SU-DHL-6 (cell line): ENCODE results near the gene TRPT1.

Experiments
- H2AFZ ChIP-seq: fragments of 200-600 bp; sonication (generic); 2 replicates; pipeline ENCODE4 v1.6.1; 2014; ENCODE audit warnings: low read depth, mild to moderate bottlenecking, moderate library complexity, mixed read lengths, antibody characterized with exemption, low read length; ENCODE audit not compliant: severe bottlenecking
- H3F3A ChIP-seq: fragments of 200-600 bp; shearing (Covaris generic); 2 replicates; pipeline ENCODE4 v1.6.0; 2016; ENCODE audit warnings: antibody characterized with exemption, mild to moderate bottlenecking; ENCODE audit not compliant: insufficient read depth
- H3K27ac ChIP-seq: fragments of 200-600 bp; sonication (generic); 2 replicates; pipeline ENCODE4 v1.5.1; 2016; ENCODE audit warnings: low read depth, mild to moderate bottlenecking, low read length, moderate library complexity, mixed read lengths
- H3K27me3 ChIP-seq: fragments of 200-600 bp; sonication (generic), shearing (Covaris generic); 2 replicates; pipeline ENCODE4 v1.6.0; 2014; ENCODE audit warnings: mild to moderate bottlenecking, low read length
- H3K36me3 ChIP-seq: fragments of 200-600 bp; sonication (generic); 2 replicates; pipeline ENCODE4 v1.6.1; 2014; ENCODE audit warnings: mild to moderate bottlenecking, low read length, mixed read lengths
- H3K4me2 ChIP-seq: fragments of 300-600, 200-600 bp; shearing (Covaris generic), sonication (generic); 2 replicates; pipeline ENCODE4 v1.6.0; 2014; ENCODE audit warnings: low read length, low read depth, mild to moderate bottlenecking; ENCODE audit not compliant: poor library complexity, severe bottlenecking
- H3K4me3 ChIP-seq: fragments of 200-600 bp; sonication (generic); 2 replicates; pipeline ENCODE4 v1.5.1; 2014; ENCODE audit warnings: antibody characterized with exemption, low read length, mild to moderate bottlenecking, mixed read lengths; ENCODE audit not compliant: insufficient read depth, poor library complexity, severe bottlenecking
- H3K79me2 ChIP-seq: fragments of 200-600 bp; sonication (generic); 2 replicates; pipeline ENCODE4 v1.6.1; 2014; ENCODE audit warnings: mild to moderate bottlenecking, low read length, moderate library complexity; ENCODE audit not compliant: insufficient read depth
- H3K9ac ChIP-seq: fragments of 200-600 bp; sonication (generic); 2 replicates; pipeline ENCODE4 v1.7.0; 2014; ENCODE audit warnings: mild to moderate bottlenecking, low read length
- H3K9me2 ChIP-seq: fragments of 200-600 bp; sonication (generic); replicated peaks from 2 replicates; pipeline ENCODE4 v1.6.1; 2014; ENCODE audit warnings: low read length; ENCODE audit not compliant: insufficient read depth
- H3K9me3 ChIP-seq: fragments of 200-600 bp; sonication (generic); 2 replicates; pipeline ENCODE4 v1.6.1; 2014; ENCODE audit warnings: low read length, mixed read lengths; ENCODE audit not compliant: insufficient read depth
- H4K20me1 ChIP-seq: fragments of 200-600 bp; sonication (generic); 2 replicates; pipeline ENCODE4 v1.6.1; 2014; ENCODE audit warnings: low read depth, mild to moderate bottlenecking, antibody characterized with exemption, low read length, moderate library complexity, mixed read lengths
- CTCF ChIP-seq: fragments of 200-600 bp; sonication (generic); IDR thresholded peaks from one replicate; pipeline ENCODE4 v1.5.1; 2017; ENCODE audit warnings: antibody characterized with exemption, mild to moderate bottlenecking, low read length, moderate library complexity; ENCODE audit not compliant: insufficient read depth, poor library complexity, severe bottlenecking
- EZH2phosphoT487 ChIP-seq: fragments of 200-600 bp; sonication (generic), shearing (Covaris generic); conservative IDR thresholded peaks from 2 replicates; pipeline ENCODE4 v1.6.1; 2018; ENCODE audit warnings: mild to moderate bottlenecking, antibody characterized with exemption, low read length, moderate library complexity, mixed read lengths

TRPT1 gene

GRCh38 chr11:64198511-64198910 lies 27.5 kb downstream of the TRPT1 start:
- no peak for TF ChIP-seq CTCF
- TF ChIP-seq EZH2phosphoT487 = no peak
- no peak overlapping the region for H3K4me3 ChIP-seq
- no peak overlapping the region for H3K4me2 ChIP-seq
- H3K36me3 ChIP-seq = peaks cover 29% of the 10 kb centered on the region
- no peak overlapping the region for H3K27ac ChIP-seq
- no peak overlapping the region for H2AFZ ChIP-seq
- H3K9me3 ChIP-seq = no peaks in the 10 kb centered on the region
- no peaks in the 10 kb centered on the region for H3K9me2 ChIP-seq
- 0 out of 2 replicates have a peak, but pooled peaks cover under 1% of the 10 kb centered on the region for H3F3A ChIP-seq
- H3K9ac ChIP-seq = no peak overlapping the region
- peaks cover 11% of the 10 kb centered on the region; the same call in 1 of the 2 replicates for H3K79me2 ChIP-seq
- H3K27me3 ChIP-seq = no peaks in the 10 kb centered on the region
- H4K20me1 ChIP-seq = no peaks in the 10 kb centered on the region

GRCh38 chr11:64196626-64197025 lies 29.4 kb downstream of the TRPT1 start:
- no peaks in the 10 kb centered on the region for H3K9me3 ChIP-seq
- H3K36me3 ChIP-seq = peaks cover 32% of the 10 kb centered on the region
- H3K4me3 ChIP-seq = no peak overlapping the region
- no peaks in the 10 kb centered on the region for H4K20me1 ChIP-seq
- TF ChIP-seq EZH2phosphoT487 (no peak), CTCF (no peak)
- peaks cover 11% of the 10 kb centered on the region for H3K79me2 ChIP-seq
- H3K9ac ChIP-seq = no peak overlapping the region
- no peak overlapping the region for H3K4me2 ChIP-seq
- no peak overlapping the region for H3K27ac ChIP-seq
- no peak overlapping the region for H2AFZ ChIP-seq
- H3K27me3 ChIP-seq = no peaks in the 10 kb centered on the region
- no peaks in the 10 kb centered on the region for H3F3A ChIP-seq
- H3K9me2 ChIP-seq = no peaks in the 10 kb centered on the region

DNA sequence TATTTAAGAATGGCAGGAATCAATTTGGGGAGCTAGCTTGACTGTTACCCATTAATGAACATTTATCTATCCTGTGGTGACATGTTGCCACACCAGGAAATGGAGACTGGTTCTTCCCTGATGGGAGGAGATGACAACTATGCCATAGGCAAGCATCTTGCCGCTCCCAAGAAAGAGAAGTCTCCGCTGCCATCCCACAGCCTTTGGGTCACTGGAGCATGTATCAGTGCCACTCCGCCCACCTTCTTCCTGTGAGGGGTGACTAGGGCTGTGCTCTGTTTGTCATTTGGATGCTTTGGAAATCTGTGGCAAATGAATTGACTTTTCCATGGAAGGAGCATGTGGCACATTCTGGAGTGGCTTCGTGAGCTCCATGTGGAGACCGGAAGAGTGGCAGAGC lies 33.6 kb downstream of the TRPT1 start:
- TF ChIP-seq EZH2phosphoT487 = no peak
- no peak for TF ChIP-seq CTCF
- Histone ChIP-seq H3K27me3 (no peaks in the 10 kb centered on the region), H3K27ac (no peak overlapping the region), H3K9me3 (no peaks in the 10 kb centered on the region), H3K9me2 (no peaks in the 10 kb centered on the region), H3K4me3 (no peak overlapping the region), H4K20me1 (no peaks in the 10 kb centered on the region; the same call in 1 of the 2 replicates), H3K9ac (no peak overlapping the region), H3K36me3 (peaks cover 33% of the 10 kb centered on the region), H3K79me2 (peaks cover 11% of the 10 kb centered on the region), H3F3A (no peaks in the 10 kb centered on the region), H3K4me2 (no peak overlapping the region), H2AFZ (no peak overlapping the region)
